ENCODE data around the gene ARHGAP24. TPM values are rescaled to one million over a fixed set of nuclear protein-coding genes. Genes with fewer than 3 reads are reported as not detected.

ARHGAP24 gene
- total and polyA plus RNA-seq, 2 donors from 2014 or later: 78.1 to 94.7 TPM

GRCh38 chr4:85762529-85762871, 287.6 kb downstream of the ARHGAP24 start:
- Histone ChIP-seq H3K9ac (ENCODE audit: low read length in 3 of 3) (peak overlapping the region in 1 of 3 donors; percentile 4), H3K27me3 (ENCODE audit: control insufficient read depth, insufficient read depth, low read length) (no peaks in the 10 kb centered on the region), H3K4me1 (ENCODE audit: control insufficient read depth in 2 of 3, insufficient read depth in 2 of 3, low read depth in 1 of 3, low read length in 3 of 3) (peaks cover 0 to 2% (median 0%) of the 10 kb centered on the region in 3 donors), H3K27ac (ENCODE audit: low read depth in 2 of 2, low read length in 2 of 2) (peak overlapping the region; percentile 25 to 29), H3K4me3 (ENCODE audit: low read length in 3 of 3) (no peak overlapping the region), H3K36me3 (ENCODE audit: control insufficient read depth in 2 of 3, insufficient read depth in 3 of 3, low read length in 3 of 3) (no peaks in the 10 kb centered on the region), H3K9me3 (ENCODE audit: control insufficient read depth in 2 of 3, insufficient read depth in 1 of 3, low read length in 3 of 3) (no peaks in the 10 kb centered on the region)
- intact Hi-C loops (cut with DNase I): no loop called here
- no peak for FAIRE-seq
- DNase-seq: no peak
- no peak for TF ChIP-seq CTCF (IDR thresholded peaks at IDR 0.05; ENCODE audit: borderline replicate concordance, extremely low read depth, insufficient read depth)

- no peak overlapping the region for H3K4me3 ChIP-seq (ENCODE audit: low read length in 3 of 3)
- H3K36me3 ChIP-seq (ENCODE audit: control insufficient read depth in 2 of 3, insufficient read depth in 3 of 3, low read length in 3 of 3): no peaks in the 10 kb centered on the region
- intact Hi-C loops (cut with DNase I): no loop called here
- peak overlapping the region; percentile 8 to 25 for H3K27ac ChIP-seq (ENCODE audit: low read depth in 2 of 2, low read length in 2 of 2)
- peak in 3 of 5 donors; percentile 37 to 85 (median 79) for DNase-seq
- H3K4me1 ChIP-seq (ENCODE audit: control insufficient read depth in 2 of 3, insufficient read depth in 2 of 3, low read depth in 1 of 3, low read length in 3 of 3): peaks cover 0 to 2% (median 0%) of the 10 kb centered on the region in 3 donors
- TF ChIP-seq CTCF (IDR thresholded peaks at IDR 0.05; ENCODE audit: borderline replicate concordance, extremely low read depth, insufficient read depth): no peak
- H3K9me3 ChIP-seq (ENCODE audit: control insufficient read depth in 2 of 3, insufficient read depth in 1 of 3, low read length in 3 of 3): no peaks in the 10 kb centered on the region
- no peak overlapping the region for H3K9ac ChIP-seq (ENCODE audit: low read length in 3 of 3)
- H3K27me3 ChIP-seq (ENCODE audit: control insufficient read depth, insufficient read depth, low read length): no peaks in the 10 kb centered on the region
- FAIRE-seq: peak; percentile 8
Measured at GRCh38 chr4:85763202-85763601, 288.3 kb downstream of the ARHGAP24 start.

- Histone ChIP-seq H3K27ac (ENCODE audit: low read depth in 2 of 2, low read length in 2 of 2) (no peak overlapping the region), H3K4me1 (ENCODE audit: control insufficient read depth in 2 of 3, insufficient read depth in 2 of 3, low read depth in 1 of 3, low read length in 3 of 3) (peaks cover 0 to 2% (median 0%) of the 10 kb centered on the region in 3 donors), H3K36me3 (ENCODE audit: control insufficient read depth in 2 of 3, insufficient read depth in 3 of 3, low read length in 3 of 3) (no peaks in the 10 kb centered on the region), H3K4me3 (ENCODE audit: low read length in 3 of 3) (no peak overlapping the region), H3K27me3 (ENCODE audit: control insufficient read depth, insufficient read depth, low read length) (no peaks in the 10 kb centered on the region), H3K9me3 (ENCODE audit: control insufficient read depth in 2 of 3, insufficient read depth in 1 of 3, low read length in 3 of 3) (no peaks in the 10 kb centered on the region), H3K9ac (ENCODE audit: low read length in 3 of 3) (no peak overlapping the region)
- DNase-seq (no peak), FAIRE-seq (no peak)
- intact Hi-C loops (cut with DNase I): no loop called here
- TF ChIP-seq CTCF (IDR thresholded peaks at IDR 0.05; ENCODE audit: borderline replicate concordance, extremely low read depth, insufficient read depth): no peak
Measured at GRCh38 chr4:85767649-85768048, 292.7 kb downstream of the ARHGAP24 start.

GRCh38 chr4:85769009-85769408, 294.1 kb downstream of the ARHGAP24 start:
- intact Hi-C loops (cut with DNase I): no loop called here
- DNase-seq: no peak
- Histone ChIP-seq H3K27me3 (ENCODE audit: control insufficient read depth, insufficient read depth, low read length) (no peaks in the 10 kb centered on the region), H3K9ac (ENCODE audit: low read length in 3 of 3) (no peak overlapping the region), H3K36me3 (ENCODE audit: control insufficient read depth in 2 of 3, insufficient read depth in 3 of 3, low read length in 3 of 3) (no peaks in the 10 kb centered on the region), H3K4me3 (ENCODE audit: low read length in 3 of 3) (no peak overlapping the region), H3K27ac (ENCODE audit: low read depth in 2 of 2, low read length in 2 of 2) (no peak overlapping the region), H3K4me1 (ENCODE audit: control insufficient read depth in 2 of 3, insufficient read depth in 2 of 3, low read depth in 1 of 3, low read length in 3 of 3) (peaks cover 0 to 2% (median under 1%) of the 10 kb centered on the region in 3 donors), H3K9me3 (ENCODE audit: control insufficient read depth in 2 of 3, insufficient read depth in 1 of 3, low read length in 3 of 3) (no peaks in the 10 kb centered on the region)
- no peak for FAIRE-seq
- no peak for TF ChIP-seq CTCF (IDR thresholded peaks at IDR 0.05; ENCODE audit: borderline replicate concordance, extremely low read depth, insufficient read depth)
